Transverse colon (tissue), 4 donors: Measurements from ENCODE around the gene IFNG-AS1. TPM values are rescaled to one million over a fixed set of nuclear protein-coding genes. Genes with fewer than 3 reads are reported as not detected.

ENCODE experiments used
- DNase-seq: peaks from one replicate; pipeline ENCODE4 v3.0.0-alpha.2; 2019
- H3K27ac ChIP-seq, 4 donors: fragments of 200-600 bp; sonication (generic); 2 replicates each; pipeline ENCODE4 v1.5.1; 2016 to 2018; ENCODE audit warnings: inconsistent platforms in 4 of 4
- H3K27me3 ChIP-seq: fragments of 200-600 bp; sonication (generic); 2 replicates; pipeline ENCODE4 v1.5.1; 2017; ENCODE audit warnings: inconsistent platforms
- H3K36me3 ChIP-seq, 4 donors: fragments of 200-600 bp; sonication (generic); 2 replicates each; pipeline ENCODE4 v1.5.1; 2017 to 2019; ENCODE audit warnings: inconsistent platforms in 4 of 4
- H3K4me1 ChIP-seq, 4 donors: fragments of 200-600 bp; sonication (generic); 2 replicates each; pipeline ENCODE4 v1.5.1; 2017 to 2020; ENCODE audit warnings: inconsistent platforms in 4 of 4
- H3K4me3 ChIP-seq, 4 donors: fragments of 200-600 bp; sonication (generic); 1 replicate in 1 of 4; 2 replicates in 3 of 4; pipeline versions ENCODE4 v1.5.1 to v1.6.1; 2017 to 2019; ENCODE audit warnings: inconsistent platforms in 4 of 4
- H3K9me3 ChIP-seq, 2 donors: fragments of 200-600 bp; sonication (generic); 2 replicates each; pipeline ENCODE4 v1.5.1; 2017 to 2019; ENCODE audit warnings: inconsistent platforms in 2 of 2
- CTCF ChIP-seq, 5 experiments: fragments of 200-600 bp in 3 of 5; fragments of 450-650 bp in 2 of 5; sonication (generic) in 3 of 5; IDR thresholded peaks; 1 replicate in 2 of 5; 2 replicates in 3 of 5; pipeline ENCODE4 v1.5.1; 2016 to 2017; ENCODE audit warnings: antibody characterized with exemption in 5 of 5, inconsistent platforms in 3 of 5, mild to moderate bottlenecking in 2 of 5, moderate library complexity in 1 of 5
- EP300 ChIP-seq: sonication (generic); formaldehyde crosslinking; IDR thresholded peaks from one replicate; pipeline ENCODE4 v1.6.1; 2017; ENCODE audit warnings: antibody characterized with exemption, low read depth
- POLR2A ChIP-seq: fragments of 450-650 bp; IDR thresholded peaks from one replicate; pipeline ENCODE4 v1.6.1; 2016; ENCODE audit warnings: antibody characterized with exemption, mild to moderate bottlenecking, moderate library complexity
- POLR2AphosphoS5 ChIP-seq, 3 donors: sonication (generic); formaldehyde crosslinking; IDR thresholded peaks; one replicate each; pipeline ENCODE4 v1.6.1; 2016; ENCODE audit warnings: antibody characterized with exemption in 3 of 3
- WGBS, 2 donors: methylation state at CpG; one replicate each; pipeline ENCODE4 v1.1.5; 2018; ENCODE audit warnings: low coverage in 1 of 2; 5-methylcytosine and 5-hydroxymethylcytosine counted together
- in situ Hi-C, 4 donors: fragments of 200-750 bp; cut with MboI; loops; one replicate each; pipeline versions ENCODE4 v1.15.0 to v1.15.1; 2017; ENCODE audit warnings: low sequenced_read_pairs in 3 of 4, low pct_ligation_motif_present in 1 of 4, low pct_unique_long_range_greater_than_20kb in 1 of 4
- intact Hi-C: fragments of 100-400 bp; cut with DNase I; formaldehyde crosslinking; loops from one replicate; pipeline ENCODE4 v1.15.1; 2023; ENCODE audit warnings: low total_unique reads
- total RNA-seq, 4 donors: library from RNA; depleted of rRNA; stranded (reverse); fragments of >200 nt; gene quantifications; one replicate each; pipeline ENCODE4 v1.1.0, GENCODE V29; 2016

Gene IFNG-AS1
- 1 to 10 TPM in 1 of 4 donors, under 1 TPM in 1, not detected in 2; 0.68 to 7.1 TPM for total RNA-seq

GRCh38 chr12:67989184-67989920 is at the start of gene IFNG-AS1:
TSS of gene IFNG-AS1 (plus strand) at chr12:67989447.
- TF ChIP-seq EP300, result no peak
- no peak for TF ChIP-seq POLR2AphosphoS5 (IDR thresholded peaks at IDR 0.05)
- TF ChIP-seq CTCF (IDR thresholded peaks at IDR 0.05), result no peak
- TF ChIP-seq POLR2A, result no peak
- in situ Hi-C loops, result no loop called here
- Histone ChIP-seq H3K36me3 (no peaks in the 10 kb centered on the region), H3K27me3 (no peaks in the 10 kb centered on the region), H3K27ac (peak within 1 kb of the TSS in 2 of 4 donors; percentile 1 to 43), H3K4me1 (no peaks in the 10 kb centered on the region), H3K9me3 (no peaks in the 10 kb centered on the region), H3K4me3 (no peak within 1 kb of the TSS)
- WGBS, 2 donors, result 50 to 62% methylated on average over 6 to 7 of the region's 7 CpGs
- intact Hi-C loops, result no loop called here
- DNase-seq, result peak; percentile 26

GRCh38 chr12:67939611-67940010 is 49.6 kb upstream of the IFNG-AS1 start:
- Histone ChIP-seq H3K9me3 (no peaks in the 10 kb centered on the region), H3K27ac (no peak overlapping the region), H3K27me3 (no peaks in the 10 kb centered on the region), H3K4me1 (peaks cover 7 to 25% (median 16%) of the 10 kb centered on the region in 4 donors), H3K36me3 (no peaks in the 10 kb centered on the region), H3K4me3 (no peak overlapping the region)
- 20 to 76% methylated on average over 1 to 2 of the region's 2 CpGs for WGBS, 2 donors
- in situ Hi-C loops, result loop anchor here (5.0 to 25.0 kb wide), 7 partner anchors 277 to 585 kb away; no protein-coding TSS in a partner anchor
- DNase-seq, result no peak
- TF ChIP-seq POLR2A, result no peak
- intact Hi-C loops, result loop anchor here (10.0 kb wide), 1 partner anchor 515 kb away; no protein-coding TSS in a partner anchor

GRCh38 chr12:67940780-67941243 is 48.4 kb upstream of the IFNG-AS1 start:
- no peak for TF ChIP-seq CTCF (IDR thresholded peaks at IDR 0.05)
- DNase-seq, result peak; percentile 11
- no peaks in the 10 kb centered on the region for H3K9me3 ChIP-seq
- no peak overlapping the region for H3K4me3 ChIP-seq
- peaks cover 7 to 25% (median 16%) of the 10 kb centered on the region in 4 donors for H3K4me1 ChIP-seq
- no peaks in the 10 kb centered on the region for H3K27me3 ChIP-seq
- in situ Hi-C loops (loop anchor here (5.0 to 25.0 kb wide), 7 partner anchors 279 to 586 kb away; no protein-coding TSS in a partner anchor), intact Hi-C loops (loop anchor here (10.0 kb wide), 1 partner anchor 516 kb away; no protein-coding TSS in a partner anchor)
- H3K36me3 ChIP-seq, result no peaks in the 10 kb centered on the region
- 27 to 45% methylated on average over 2 to 3 of the region's 3 CpGs for WGBS, 2 donors
- peak overlapping the region in 2 of 4 donors; percentile 6 to 23 for H3K27ac ChIP-seq

GRCh38 chr12:67942724-67943123 is 46.5 kb upstream of the IFNG-AS1 start:
- Histone ChIP-seq H3K9me3 (no peaks in the 10 kb centered on the region), H3K4me3 (no peak overlapping the region), H3K36me3 (no peaks in the 10 kb centered on the region), H3K4me1 (peaks cover 7 to 25% (median 16%) of the 10 kb centered on the region in 4 donors), H3K27me3 (no peaks in the 10 kb centered on the region), H3K27ac (peak overlapping the region in 2 of 4 donors; percentile 5 to 9)
- intact Hi-C loops (loop anchor here (10.0 kb wide), 1 partner anchor 518 kb away; no protein-coding TSS in a partner anchor), in situ Hi-C loops (loop anchor here (5.0 to 25.0 kb wide), 7 partner anchors 280 to 588 kb away; no protein-coding TSS in a partner anchor)
- WGBS, 2 donors, result 71 to 79% methylated on average over 3 of the region's 3 CpGs
- TF ChIP-seq CTCF (IDR thresholded peaks at IDR 0.05), result no peak
- no peak for TF ChIP-seq POLR2A
- no peak for TF ChIP-seq EP300
- no peak for TF ChIP-seq POLR2AphosphoS5 (IDR thresholded peaks at IDR 0.05)
- no peak for DNase-seq
